ENCODE measurements around the gene C3orf18. TPM values are rescaled to one million over a fixed set of nuclear protein-coding genes. Genes with fewer than 3 reads are reported as not detected.

The C3orf18 gene
- total and polyA plus RNA-seq, 11 donors: 25.4 to 56.8 (median 35.8) TPM

- no peaks in the 10 kb centered on the region for H3K9me3 ChIP-seq
- no peaks in the 10 kb centered on the region for H3K27me3 ChIP-seq
- no peak for DNase-seq
- H3K36me3 ChIP-seq: peaks cover 0 to 56% (median 8%) of the 10 kb centered on the region in 9 donors
- peak in 3 of 4 donors; percentile 13 to 15 (median 14) for ATAC-seq
- peak overlapping the region in 11 of 12 donors; percentile 77 to 95 (median 80) for H3K27ac ChIP-seq
- intact Hi-C loops (cut with DNase I): no loop called here
- 62 to 63% (median 62%) methylated on average over 5 to 9 of the region's 9 CpGs for WGBS, 4 donors
- peaks cover 0 to 53% (median 40%) of the 10 kb centered on the region in 12 donors for H3K4me1 ChIP-seq
- H3K4me3 ChIP-seq: no peak overlapping the region
- TF ChIP-seq POLR2A (IDR thresholded peaks at IDR 0.05) (no peak), CTCF (IDR thresholded peaks at IDR 0.05) (peak in 2 of 12 donors; percentile 5 to 15)
These were observed 13.3 kb upstream of the C3orf18 start for GRCh38 chr3:50580683-50581458.

- Histone ChIP-seq H3K27ac (no peak overlapping the region), H3K4me1 (peaks cover 0 to 48% (median 17%) of the 10 kb centered on the region in 12 donors), H3K4me3 (no peak overlapping the region), H3K36me3 (peaks cover 0 to 72% (median 8%) of the 10 kb centered on the region in 9 donors), H3K27me3 (no peaks in the 10 kb centered on the region), H3K9me3 (no peaks in the 10 kb centered on the region)
- 94 to 100% (median 98%) methylated on average over 2 of the region's 2 CpGs for WGBS, 4 donors
- intact Hi-C loops (cut with DNase I): loop anchor here in 3 of 10 donors (10.0 kb wide), 2 partner anchors 77 to 807 kb away; partner anchors contain the start of gene MANF (in 2 of the 3)
- ATAC-seq: no peak
- TF ChIP-seq CTCF (IDR thresholded peaks at IDR 0.05) (no peak), POLR2A (IDR thresholded peaks at IDR 0.05) (no peak)
- DNase-seq: no peak
These were observed 9.8 kb upstream of the C3orf18 start for GRCh38 chr3:50577348-50577747.

GRCh38 chr3:50575372-50575771, 7.8 kb upstream of the C3orf18 start:
- peaks cover 0 to 61% (median 8%) of the 10 kb centered on the region in 9 donors for H3K36me3 ChIP-seq
- DNase-seq (no peak), ATAC-seq (no peak)
- no peak for TF ChIP-seq POLR2A (IDR thresholded peaks at IDR 0.05)
- TF ChIP-seq CTCF (IDR thresholded peaks at IDR 0.05): no peak
- no peaks in the 10 kb centered on the region for H3K27me3 ChIP-seq
- no peak overlapping the region for H3K4me3 ChIP-seq
- H3K9me3 ChIP-seq: no peaks in the 10 kb centered on the region
- H3K27ac ChIP-seq: peak overlapping the region in 1 of 12 donors; percentile 64
- intact Hi-C loops (cut with DNase I): loop anchor here in 3 of 10 donors (10.0 kb wide), 2 partner anchors 79 to 809 kb away; partner anchors contain the start of gene MANF (in 2 of the 3)
- H3K4me1 ChIP-seq: peaks cover 0 to 60% (median 14%) of the 10 kb centered on the region in 12 donors
- 90 to 94% (median 93%) methylated on average over 6 of the region's 6 CpGs for WGBS, 4 donors

GRCh38 chr3:50574444-50574831, 6.9 kb upstream of the C3orf18 start:
- Histone ChIP-seq H3K27ac (peak overlapping the region in 1 of 12 donors; percentile 81), H3K27me3 (no peaks in the 10 kb centered on the region), H3K4me3 (no peak overlapping the region), H3K36me3 (peaks cover 0 to 61% (median 8%) of the 10 kb centered on the region in 9 donors), H3K4me1 (peaks cover 0 to 67% (median 20%) of the 10 kb centered on the region in 12 donors), H3K9me3 (no peaks in the 10 kb centered on the region)
- WGBS, 4 donors: 80 to 100% (median 89%) methylated on average over 1 of the region's 1 CpG
- no peak for TF ChIP-seq POLR2A (IDR thresholded peaks at IDR 0.05)
- TF ChIP-seq CTCF (IDR thresholded peaks at IDR 0.05): no peak
- no peak for ATAC-seq
- intact Hi-C loops (cut with DNase I): loop anchor here in 6 of 10 donors (5.0 to 10.0 kb wide), 4 partner anchors 80 to 813 kb away; partner anchors contain the start of gene MANF (in 5 of the 6)
- DNase-seq: no peak

Measured in heart left ventricle (tissue), 16 donors.